Activated CD4-positive, CD25-positive, alpha-beta regulatory T cell (primary cell): ENCODE measurements around the gene SLC12A7.
"Not testable (repeated sequence)": the region's sequence is repeated elsewhere in the genome, so short reads cannot be mapped to it uniquely, and the experiment has no call there.

Experiments
- DNase-seq, 4 experiments: peaks; one replicate each; lab custom pipeline; 2025; lab: John Stamatoyannopoulos, UW

Gene SLC12A7

DNA sequence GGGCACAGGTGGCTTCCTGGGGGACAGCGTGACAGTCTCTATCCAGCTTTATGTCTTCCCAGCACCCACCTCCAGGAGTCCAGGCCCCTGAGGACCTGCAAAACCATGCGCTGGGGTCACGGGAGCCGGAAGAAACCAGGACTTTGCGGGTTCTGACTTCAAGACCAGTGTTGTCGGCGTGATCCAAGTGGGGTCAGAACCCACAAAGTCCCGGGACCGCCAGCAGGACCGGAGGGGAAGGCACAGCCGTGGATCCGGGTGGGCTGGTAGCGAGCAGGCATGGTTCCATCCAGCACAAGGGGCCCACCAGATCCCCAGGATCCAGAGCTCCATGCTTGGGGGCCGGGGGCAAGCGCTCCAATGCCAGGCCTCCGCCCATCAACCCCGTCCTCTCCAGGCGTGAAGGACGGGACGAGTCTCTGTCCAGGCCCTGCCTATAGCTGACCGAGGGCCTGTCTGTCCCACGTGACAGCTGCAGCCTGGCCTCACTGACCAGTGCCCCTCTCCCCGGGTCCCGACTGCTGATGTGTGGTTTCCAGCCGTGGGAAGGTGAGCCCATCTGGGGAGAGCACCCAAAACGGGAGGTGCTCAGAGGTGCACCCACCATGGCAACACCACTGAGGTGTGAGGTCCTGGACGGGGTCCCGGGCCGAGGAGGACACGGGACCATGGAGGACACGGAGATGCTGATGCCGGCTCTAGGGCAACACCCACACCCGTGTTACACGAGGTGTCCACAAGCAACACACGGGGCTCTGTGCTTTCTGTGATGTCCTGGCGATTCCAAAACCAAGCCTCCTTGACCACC lies 48.9 kb downstream of the SLC12A7 start:
- no peak for DNase-seq

DNA sequence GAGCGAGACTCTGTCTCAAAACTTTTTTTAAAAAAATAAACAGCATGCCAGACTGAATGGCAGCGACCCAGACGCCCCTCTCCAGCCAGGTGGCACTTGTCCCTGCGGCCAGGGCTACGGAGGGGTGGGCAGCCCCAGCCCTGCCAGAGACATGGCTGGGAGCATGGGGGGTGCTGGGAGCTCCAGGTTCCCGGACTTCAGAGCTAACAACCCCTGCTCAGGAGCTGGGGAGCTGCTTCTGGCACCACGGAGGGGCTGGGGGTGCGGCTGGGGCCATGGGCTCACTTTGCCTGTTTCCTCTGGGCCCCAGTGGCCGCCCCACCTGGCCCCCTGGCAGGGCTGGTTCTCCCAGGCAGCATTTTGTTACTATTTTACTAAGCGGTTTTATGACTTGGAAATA lies 49.9 kb downstream of the SLC12A7 start:
- DNase-seq: no peak

DNA sequence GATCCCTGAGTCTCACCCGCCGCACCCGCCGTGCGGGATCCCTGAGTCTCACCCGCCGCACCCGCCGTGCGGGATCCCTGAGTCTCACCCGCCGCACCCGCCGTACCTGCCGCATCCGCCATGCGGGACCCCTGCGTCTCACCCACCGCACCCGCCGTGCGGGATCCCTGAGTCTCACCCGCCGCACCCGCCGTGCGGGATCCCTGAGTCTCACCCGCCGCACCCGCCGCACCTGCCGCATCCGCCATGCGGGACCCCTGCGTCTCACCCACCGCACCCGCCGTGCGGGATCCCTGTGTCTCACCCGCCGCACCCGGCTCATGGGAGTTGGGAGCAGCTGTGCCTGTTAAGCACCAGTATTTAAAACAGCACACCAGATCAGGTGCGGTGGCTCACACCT lies 50.6 kb downstream of the SLC12A7 start:
- not testable (repeated sequence) for DNase-seq

DNA sequence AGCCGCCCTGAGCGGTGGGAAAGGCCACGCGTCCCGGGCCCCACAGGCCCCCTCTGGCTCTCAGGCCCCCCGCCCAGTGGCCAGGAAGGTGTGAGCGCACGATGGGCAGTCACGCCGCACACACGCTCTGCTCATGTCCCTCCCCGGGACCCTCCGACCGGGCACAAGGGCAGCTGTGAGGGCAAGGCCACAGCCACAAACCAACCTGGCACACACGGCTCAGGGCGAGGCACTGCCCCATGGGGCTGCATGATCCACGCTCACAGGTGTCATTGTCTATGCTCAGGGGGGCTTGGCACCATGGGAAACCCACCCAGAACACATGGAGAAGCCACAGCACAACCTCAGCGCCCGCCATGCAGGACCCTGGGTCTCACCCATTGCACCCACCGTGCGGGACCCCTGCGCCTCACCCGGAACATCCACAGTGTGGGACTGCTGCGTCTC lies 51.3 kb downstream of the SLC12A7 start:
- no peak for DNase-seq

GRCh38 chr5:1059884-1060263 lies 52.0 kb downstream of the SLC12A7 start:
- no peak for DNase-seq

DNA sequence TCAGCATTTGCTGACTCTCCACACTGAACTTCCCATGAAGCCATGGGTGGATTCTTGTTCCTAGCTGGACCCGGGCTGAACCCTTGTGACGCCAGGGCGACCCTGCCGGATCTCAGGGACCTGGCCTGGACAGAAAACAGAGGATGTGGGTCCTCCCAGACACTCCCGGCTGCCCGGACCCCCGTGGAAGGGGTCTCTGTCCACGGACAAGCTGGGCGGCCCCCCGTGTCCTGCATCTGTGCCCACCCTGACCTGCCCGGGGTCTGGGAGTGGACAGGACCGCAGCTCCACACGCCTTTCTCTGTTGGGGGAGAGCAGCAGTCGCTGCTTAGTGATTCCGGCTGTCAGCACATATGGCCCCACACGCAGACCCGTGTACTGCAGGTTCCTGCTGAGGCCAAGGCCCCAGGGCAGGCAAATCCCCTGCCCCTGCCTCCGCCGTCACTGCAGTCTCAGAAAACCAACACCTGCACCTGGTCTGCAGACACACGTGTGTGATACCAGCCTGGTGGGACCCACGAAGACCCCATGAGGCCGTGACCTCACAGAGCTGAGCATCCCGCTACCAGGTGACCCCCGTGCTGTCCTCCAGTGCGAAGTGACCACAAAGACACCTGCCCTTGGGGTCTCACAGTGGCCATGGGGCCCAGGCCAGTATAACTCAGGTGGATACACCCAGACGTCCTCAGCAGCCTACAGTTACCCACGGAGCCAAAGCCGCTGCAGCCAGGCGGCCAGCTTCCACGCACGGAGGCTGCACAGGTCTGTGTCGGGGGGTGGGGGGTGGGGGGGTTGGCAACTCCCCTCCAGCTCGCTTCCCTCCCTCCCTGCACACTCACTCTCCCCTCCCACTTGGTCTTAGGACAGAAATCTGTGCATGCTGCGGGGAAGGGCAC lies 52.6 kb downstream of the SLC12A7 start:
- no peak for DNase-seq

DNA sequence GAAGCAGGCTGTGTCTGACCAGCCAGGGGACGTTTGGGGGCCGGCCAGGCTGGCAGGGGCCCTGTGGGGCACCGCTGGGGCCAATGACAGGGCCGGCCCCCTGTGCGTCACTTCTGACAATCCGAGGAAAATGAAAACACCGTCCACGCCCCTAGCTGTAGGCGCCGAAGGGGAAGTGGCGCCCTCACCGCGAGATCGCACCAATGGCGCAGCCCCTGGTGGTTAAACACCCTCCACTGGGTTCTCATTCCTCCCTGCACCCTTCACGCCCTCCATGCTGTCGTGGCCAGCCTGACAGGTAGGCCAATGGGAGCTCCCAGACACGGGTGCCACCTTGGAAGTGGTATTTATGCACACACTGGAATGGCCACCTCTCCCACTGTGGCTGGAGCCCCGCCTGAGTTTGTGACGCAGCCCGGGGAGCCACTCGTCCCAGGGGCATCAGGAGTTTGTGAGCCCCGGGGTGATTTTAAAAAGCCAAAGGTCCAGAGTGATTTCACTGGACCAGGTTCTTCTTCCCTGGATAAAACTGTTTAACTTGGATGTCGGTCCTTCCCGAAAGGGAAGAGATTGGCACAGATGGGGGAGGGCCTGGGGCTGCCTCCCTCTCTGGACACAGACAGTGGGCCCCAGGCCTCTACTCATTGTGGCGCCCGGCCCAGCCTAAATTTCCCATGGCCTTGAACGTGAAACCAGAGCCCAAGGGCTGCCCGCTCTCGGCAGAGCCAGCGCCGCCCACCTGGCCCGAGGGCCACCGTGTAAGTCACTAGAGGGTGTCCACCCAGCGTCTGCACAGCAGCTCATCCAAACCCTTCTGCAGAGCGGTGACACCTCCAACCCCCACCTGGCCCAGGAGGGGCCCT lies 53.5 kb downstream of the SLC12A7 start:
- DNase-seq: no peak

DNA sequence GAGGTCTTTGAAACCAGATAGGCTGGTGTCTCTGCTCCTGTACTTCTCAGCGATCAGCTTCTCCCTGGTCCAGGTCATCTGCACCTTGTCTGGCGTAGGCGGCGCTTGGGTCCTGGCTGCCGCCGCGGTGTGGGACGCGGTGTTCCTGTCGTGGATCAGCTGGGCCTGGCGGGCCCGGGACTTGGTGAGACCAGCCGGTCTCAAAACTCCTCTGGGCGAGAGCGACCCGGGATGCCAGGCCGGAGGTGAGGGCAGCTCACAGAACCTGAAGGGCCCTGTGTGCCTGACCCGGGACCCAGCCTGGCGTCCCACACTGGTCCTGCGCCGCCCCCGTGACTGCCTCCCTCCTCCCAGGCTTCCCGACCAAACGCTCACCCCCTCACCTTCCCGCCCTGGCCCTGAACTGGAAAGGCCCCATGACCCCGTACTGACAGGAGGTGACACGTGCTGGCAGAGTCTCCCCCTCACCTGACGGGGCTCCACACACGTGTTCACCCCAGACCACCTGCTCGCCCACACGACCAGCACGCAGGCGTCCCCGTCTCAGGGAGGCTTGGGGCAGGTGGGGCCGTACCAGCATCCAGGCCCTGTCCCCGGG lies 54.3 kb downstream of the SLC12A7 start:
- DNase-seq: no peak

DNA sequence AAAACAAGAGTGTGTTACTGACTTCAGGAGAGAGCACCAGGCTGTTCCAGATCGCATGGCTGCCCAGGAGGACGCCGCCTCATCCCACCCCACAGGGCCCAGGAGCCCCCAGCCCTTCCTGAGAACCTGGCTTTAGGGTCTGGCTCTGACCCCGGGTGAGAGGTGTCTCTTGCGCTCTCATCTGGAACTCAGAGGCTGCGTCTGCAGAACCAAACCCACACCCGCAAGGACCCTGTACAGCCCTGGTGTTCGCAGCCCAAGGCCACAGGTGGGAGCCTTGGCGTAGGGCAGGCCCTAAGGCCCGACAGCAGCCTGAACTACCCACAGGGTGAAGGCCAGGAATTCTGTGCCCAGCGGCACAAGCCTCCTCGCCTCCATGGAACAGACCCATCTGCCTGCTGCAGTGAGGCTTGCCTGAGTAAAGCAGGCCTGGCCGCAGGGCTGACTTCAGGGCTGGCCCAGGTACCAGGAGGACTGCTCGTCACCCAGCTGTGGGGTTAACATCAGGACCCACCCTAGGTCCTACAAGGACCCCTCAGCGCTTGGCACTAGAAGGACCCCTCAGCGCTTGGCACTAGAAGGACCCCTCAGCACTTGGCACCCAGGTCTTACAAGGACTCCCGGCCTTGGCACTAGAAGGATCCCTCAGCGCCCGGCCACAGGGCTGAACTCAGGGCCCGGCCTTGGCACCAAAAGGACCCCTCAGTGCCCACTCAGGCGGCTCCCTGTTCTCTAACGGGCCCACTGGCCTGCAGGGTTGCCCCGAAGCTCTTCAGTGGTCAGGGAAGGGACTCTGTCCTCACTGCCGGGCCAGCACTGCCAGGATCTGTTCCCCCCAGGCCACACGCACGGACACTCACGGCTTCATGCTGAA lies 55.0 kb downstream of the SLC12A7 start:
- DNase-seq: no peak

- DNase-seq: no peak
These were observed 55.8 kb downstream of the SLC12A7 start for GRCh38 chr5:1055896-1056610.

- DNase-seq: no peak
These were observed 56.8 kb downstream of the SLC12A7 start for GRCh38 chr5:1054799-1055775.

DNA sequence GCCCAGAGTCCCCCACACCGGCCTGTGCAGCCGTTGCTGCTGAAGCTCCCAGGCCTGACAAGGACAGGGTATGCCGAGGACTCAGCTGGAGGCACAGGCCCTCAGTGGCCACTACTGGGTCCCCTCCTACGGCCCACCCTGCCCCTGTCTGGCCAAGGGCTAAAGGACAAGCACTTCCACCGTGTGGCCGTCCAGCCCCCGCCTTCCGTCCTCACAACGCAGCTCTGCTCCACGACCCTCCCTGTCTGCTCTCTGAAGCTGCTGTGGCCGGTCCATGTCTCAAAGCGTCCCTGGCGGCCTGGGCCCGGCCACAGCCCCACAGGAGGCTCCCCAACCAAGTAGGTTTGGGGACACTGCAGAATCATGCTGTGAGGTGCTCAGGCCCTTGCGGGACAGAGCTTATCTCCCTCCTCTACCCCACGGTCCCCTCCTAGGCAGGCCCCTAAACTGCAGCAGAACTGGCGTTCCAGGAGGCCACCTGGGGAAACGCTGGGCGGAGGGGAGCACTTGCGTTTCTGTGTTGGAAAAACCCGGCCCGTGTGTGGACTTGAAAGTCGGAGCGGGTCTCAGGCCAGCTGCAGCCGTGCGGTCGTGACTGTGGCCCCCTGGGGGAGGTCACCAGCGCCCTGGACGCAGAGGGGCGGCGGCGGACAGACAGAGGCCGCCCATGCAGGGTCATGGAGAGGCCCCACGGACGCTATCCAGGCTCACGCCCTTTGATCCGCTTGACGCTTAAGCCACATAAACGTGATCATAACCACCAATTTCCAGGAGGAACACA lies 57.7 kb downstream of the SLC12A7 start:
- no peak for DNase-seq

DNA sequence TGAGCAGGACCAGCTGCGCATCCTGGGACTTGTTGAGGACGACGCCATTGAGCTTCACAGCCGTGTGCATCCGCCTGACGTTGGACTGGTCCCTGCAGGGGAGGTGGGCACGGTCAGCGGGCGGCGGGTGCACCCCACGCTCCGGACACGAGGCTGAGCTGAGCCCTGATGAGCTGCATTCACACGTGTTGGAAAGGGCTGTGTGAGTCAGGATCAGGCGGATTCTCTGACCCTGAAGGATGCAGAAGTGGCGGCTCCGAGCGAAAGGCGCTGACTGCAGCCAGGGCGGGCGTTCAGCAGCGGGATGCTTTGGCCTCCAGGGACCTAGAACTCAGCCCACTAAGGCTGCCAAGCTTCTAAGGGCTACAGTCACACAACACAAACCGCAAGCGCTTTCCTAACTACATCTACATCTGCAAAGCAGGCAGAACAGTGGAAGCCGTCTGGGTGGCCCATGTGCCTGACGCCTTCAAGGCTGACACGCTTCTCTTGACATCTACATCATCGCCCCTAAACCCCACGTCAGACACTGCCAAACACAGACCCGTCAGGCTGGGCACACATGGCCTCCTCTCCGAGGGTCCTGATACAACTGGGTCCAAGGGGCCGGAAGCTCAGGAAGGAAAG lies 58.4 kb downstream of the SLC12A7 start:
- DNase-seq: no peak

- DNase-seq: no peak
These were observed 59.0 kb downstream of the SLC12A7 start for GRCh38 chr5:1052641-1053390.

- DNase-seq: no peak
These were observed 59.8 kb downstream of the SLC12A7 start for GRCh38 chr5:1052076-1052475.

- DNase-seq: no peak
These were observed 60.5 kb downstream of the SLC12A7 start for GRCh38 chr5:1051366-1051720.
